Stimulated activated CD8-positive, alpha-beta memory T cell treated with anti-CD3 and anti-CD28 coated beads, Interleukin-7, amount 100 ng/mL, for 24 hours (primary cell): ENCODE results near the gene CLRN2.

Experiments
- DNase-seq: peaks from one replicate; pipeline ENCODE4 v3.0.0-alpha.2; 2020; ENCODE audit warnings: low read depth

The CLRN2 gene

GRCh38 chr4:17514865-17515264, at the start of gene CLRN2:
Gene CLRN2, plus strand, starts transcription at chr4:17515165. Its CDS starts 102 bp downstream, at chr4:17515267.
- DNase-seq = no peak

GRCh38 chr4:17468619-17469221, 46.2 kb upstream of the CLRN2 start:
- no peak for DNase-seq

- DNase-seq = no peak
Observed at GRCh38 chr4:17469931-17470674, 44.9 kb upstream of the CLRN2 start.

GRCh38 chr4:17475481-17475880, 39.5 kb upstream of the CLRN2 start:
- DNase-seq = no peak

DNA sequence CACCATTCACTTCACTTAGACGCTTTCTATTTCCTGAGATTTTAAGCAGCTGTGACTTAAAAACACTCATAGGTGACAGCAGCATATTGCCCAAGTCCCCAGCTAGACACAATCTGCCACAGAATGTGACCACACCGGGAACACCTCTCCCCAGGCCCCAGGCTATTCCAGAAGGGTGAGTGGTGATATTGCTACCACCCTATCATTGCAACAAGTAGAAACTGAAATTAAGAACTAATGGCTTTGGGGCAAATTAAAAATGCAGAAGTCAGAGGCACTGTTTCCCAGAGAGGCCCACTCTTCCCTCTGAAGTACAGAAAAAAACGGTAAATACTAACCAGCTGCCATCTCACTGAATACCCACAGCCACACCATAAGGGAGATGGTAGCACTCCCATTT, 38.1 kb upstream of the CLRN2 start:
- no peak for DNase-seq

- DNase-seq = no peak
Observed at GRCh38 chr4:17477774-17478472, 37.0 kb upstream of the CLRN2 start.

DNA sequence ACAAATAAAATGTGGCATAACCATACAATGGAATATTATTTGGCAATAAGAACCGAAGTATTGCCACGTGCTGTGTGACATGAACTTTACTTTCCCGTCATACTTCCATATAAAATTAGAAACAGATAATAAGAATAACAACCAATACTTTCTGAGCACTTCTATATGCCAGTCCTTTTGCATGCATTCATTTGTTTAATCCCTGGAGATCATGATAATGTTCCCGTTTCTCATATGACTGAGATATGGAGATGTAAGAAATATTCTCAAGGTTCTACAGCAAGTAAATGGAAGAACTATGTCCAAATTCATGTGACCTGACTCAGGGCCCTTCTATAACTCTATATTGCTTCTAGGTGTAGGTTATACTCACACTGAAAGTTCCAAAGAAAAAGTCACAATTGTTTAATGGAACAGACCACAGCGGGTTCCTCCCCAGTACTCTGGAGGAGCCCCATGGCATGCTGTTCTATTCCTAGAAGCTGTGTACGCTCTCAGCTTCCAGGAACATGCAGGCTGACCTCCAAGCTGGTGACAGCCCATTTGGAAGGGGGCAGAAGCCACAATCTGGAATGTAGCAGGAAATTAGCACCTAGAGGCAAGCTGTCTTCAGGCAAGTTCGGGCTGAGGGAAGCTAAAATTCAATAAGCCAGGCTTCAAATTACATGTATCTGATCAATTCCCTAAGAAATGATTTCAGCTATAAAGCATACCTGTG, 34.6 kb upstream of the CLRN2 start:
- no peak for DNase-seq

GRCh38 chr4:17480955-17481354, 34.0 kb upstream of the CLRN2 start:
- DNase-seq = no peak

DNA sequence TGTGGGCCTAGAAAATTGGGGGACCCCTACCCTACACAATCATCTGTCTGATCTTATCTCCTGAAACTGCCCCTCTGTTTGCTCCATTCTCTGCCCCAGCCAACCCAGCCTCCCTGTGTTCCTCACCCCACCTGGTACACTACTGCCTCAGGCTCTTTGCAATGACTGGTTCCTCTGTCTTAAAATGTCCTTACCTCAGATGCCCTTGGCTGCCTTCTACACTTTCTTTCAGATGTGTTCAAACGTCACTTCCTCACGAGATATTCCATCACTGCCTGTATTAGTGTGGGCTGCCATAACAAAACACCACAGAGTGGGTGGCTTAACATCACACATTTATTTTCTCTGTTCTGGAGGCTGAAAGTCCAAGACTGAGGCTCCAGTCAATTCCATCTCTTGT, 32.2 kb upstream of the CLRN2 start:
- DNase-seq = no peak

GRCh38 chr4:17489123-17489522, 25.8 kb upstream of the CLRN2 start:
- DNase-seq = no peak

- DNase-seq = no peak
Observed at GRCh38 chr4:17489721-17490120, 25.2 kb upstream of the CLRN2 start.

DNA sequence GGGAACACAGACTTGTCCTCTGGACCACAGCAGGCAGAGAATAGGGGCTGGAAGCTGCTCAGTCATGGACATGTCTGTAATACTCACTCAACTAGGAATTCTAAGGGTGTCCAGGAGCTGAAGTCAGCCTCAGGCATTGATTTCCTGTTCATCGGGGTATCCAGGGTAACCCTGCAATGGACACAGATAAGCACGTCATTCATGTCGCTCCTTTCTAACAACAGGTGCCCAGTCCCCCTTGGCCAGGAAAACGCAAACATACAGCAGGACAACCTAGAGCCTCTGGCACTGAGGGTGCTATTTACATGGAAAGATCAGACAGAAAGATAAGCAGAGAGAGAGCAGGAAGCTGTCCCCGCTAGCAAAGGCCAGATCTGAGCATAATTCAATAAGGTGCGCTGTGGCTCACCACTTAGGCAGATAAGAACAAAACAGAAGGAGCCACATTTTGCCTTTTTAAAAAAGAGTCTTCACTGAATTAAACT, 24.3 kb upstream of the CLRN2 start:
- DNase-seq = no peak

GRCh38 chr4:17491196-17491595, 23.8 kb upstream of the CLRN2 start:
- DNase-seq = no peak

DNA sequence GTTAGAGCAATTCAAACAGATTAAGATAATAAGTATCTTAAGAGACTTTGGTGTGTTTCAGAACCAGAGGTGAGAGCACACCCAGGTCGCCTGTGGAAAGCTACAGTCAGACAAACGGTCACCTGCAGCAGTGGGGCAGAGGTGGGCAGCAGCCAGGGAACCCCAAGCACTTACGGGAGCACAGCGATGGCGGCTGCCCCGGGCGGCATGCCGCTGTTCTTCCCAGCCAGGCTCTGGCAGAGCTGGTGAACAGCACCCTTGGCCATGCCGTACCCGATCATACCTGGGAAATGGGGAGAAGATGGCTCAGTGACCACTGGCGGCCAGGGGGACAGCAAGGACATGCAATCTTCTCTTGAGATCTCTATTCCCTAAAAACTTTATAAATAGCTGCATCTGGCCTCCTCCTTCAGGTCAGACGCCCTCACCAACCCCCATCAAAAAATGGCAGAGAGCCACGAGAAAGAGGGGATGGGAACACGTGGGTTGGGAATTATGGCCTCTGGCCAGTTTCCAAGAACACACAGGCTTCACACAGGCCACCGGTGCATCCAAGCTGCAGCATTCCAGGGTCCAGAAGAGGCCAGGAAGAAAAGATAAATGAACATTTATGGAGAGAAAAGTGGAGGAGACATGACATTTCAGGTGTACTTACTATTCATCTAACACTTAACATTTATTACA, 22.8 kb upstream of the CLRN2 start:
- DNase-seq = no peak

GRCh38 chr4:17492876-17493275, 22.1 kb upstream of the CLRN2 start:
- no peak for DNase-seq

- DNase-seq = no peak
Observed at GRCh38 chr4:17493619-17494018, 21.3 kb upstream of the CLRN2 start.

DNA sequence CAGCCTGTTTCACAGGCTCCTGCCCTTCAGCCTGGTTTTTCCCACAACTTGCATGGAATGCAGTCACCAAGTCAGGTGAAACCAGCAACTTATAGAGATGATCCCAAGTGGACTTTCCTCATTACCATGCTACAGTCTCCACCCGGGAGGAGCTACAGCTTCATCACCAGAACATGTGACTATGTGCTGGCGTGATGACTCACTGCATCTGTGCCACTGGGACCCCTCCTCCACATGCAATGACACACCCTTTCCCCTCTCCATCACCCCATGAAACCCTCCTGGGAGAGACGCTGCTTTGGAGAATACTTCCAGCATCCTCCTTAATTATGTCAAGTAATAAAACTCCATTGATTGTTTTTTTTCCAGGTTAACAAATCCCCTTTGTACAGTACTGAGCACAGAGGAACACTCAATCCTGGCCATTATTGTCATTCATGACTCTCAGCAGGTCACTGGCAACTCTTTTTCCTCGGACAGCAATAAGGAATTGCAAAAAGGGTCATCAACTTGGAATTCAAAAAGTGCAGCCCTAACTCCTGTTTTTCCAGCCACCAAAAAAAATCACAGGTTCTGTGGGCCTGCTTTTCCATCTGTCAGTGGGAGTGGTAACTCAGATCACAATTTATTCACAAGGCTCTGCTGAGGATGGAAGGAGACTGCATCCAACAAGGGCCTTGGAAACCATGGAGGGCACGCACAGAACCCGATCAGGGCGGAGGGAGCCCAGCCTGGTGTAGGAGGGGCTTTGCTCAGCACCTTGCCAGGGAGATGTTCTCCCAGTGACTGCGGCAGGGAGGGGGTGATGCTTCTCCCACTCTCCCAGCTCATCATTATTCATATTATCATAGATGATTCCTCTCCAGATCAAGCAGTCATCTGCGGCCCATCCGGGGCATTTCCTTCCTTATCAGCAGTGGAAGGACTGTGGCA, 20.4 kb upstream of the CLRN2 start:
- no peak for DNase-seq

DNA sequence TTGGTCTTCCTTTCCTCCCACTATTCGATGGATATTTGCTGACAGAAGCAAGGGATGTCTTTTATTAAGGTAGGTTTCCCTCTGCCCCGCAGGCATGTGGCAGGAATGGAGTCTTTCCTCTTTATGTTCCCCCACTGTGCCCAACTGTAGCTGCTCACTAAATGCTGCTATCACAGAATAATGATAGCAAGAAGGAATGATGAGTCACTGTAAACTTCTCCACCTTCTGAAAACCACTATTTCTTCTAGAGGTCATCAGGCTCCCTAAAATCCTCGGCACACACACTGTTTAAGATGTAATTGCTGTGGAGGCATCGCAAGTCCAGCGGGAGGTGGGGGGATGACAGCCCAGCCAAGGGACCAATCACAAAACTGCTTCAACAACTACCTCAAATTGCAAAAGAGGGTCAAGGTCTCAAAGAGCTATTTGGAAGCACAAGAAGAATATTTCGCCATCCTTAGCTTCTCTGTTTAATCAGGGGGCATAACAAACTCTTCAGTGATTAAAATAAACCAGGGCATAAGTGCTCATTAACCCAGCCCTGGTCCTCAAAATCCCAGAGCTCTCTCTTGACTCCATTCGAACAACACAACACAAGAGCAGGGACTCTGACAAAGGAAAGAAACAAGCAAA, 17.0 kb upstream of the CLRN2 start:
- no peak for DNase-seq

- DNase-seq = no peak
Observed at GRCh38 chr4:17500574-17500973, 14.4 kb upstream of the CLRN2 start.

DNA sequence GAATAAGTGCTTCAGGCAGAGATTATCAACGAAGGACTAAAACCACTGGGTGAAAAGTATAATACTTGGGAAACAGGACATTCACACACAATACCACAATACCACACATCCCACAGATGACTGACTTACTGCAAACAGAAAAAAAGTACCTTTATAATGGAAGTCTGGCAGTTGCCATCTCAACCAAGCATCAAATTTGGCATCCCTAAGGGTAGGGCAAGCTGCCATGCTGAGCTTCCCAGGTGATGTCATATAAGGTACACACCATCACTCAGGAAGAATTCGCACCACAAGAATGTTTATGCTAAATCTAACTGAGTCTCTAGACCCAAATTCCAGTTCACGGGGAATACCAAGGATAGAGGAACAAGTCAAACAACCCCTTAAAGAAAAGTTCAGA, 12.2 kb upstream of the CLRN2 start:
- no peak for DNase-seq
